HepG2 (cell line): ENCODE results near the gene NAP1L1. TPM values are rescaled to one million over a fixed set of nuclear protein-coding genes. Genes with fewer than 3 reads are reported as not detected.

Experiments
- ATAC-seq: fragments of 200-7000 bp; cut with Tn5 transposase; 3 replicates; pipeline ENCODE4 v1.9.1; 2020; ENCODE audit warnings: mild to moderate bottlenecking, moderate library complexity
- BruUV-seq: library from RNA; stranded (reverse); fragments of 400-500 nt; replicated peaks from 2 replicates; lab custom pipeline; 2021; lab: Mats Ljungman, UMichigan
- CTCF ChIA-PET: fragments of 300-600 bp; formaldehyde crosslinking; extraction: SDS; loops from one replicate; lab custom pipeline; 2021; ENCODE audit warnings: low total read pairs, inconsistent platforms, low intra/inter-chr PET ratio; lab: Yijun Ruan, JAX
- POLR2A ChIA-PET: fragments of 350-600 bp; sonication (Branson Sonifier 250); formaldehyde crosslinking; loops from one replicate; lab custom pipeline; 2020; ENCODE audit warnings: antibody characterized with exemption, inconsistent platforms; lab: Yijun Ruan, JAX
- DNase-seq: peaks from one replicate; pipeline ENCODE4 v3.0.0-alpha.2; 2015; ENCODE audit warnings: low spot score
- FAIRE-seq: peaks from 3 replicates; lab custom pipeline; 2011; peaks lifted over from hg19 to GRCh38; lab: Jason Lieb, UNC
- H2AFZ ChIP-seq: one replicate; pipeline ENCODE4 v1.6.1; 2011; ENCODE audit warnings: low read length, inconsistent platforms
- H3K27ac ChIP-seq: fragments of 300-600 bp; 3 replicates; pipeline ENCODE4 v1.8.0; 2011; ENCODE audit warnings: mixed run types, mild to moderate bottlenecking, mixed read lengths, low read length, inconsistent platforms; ENCODE audit not compliant: insufficient read depth; ENCODE audit errors: extremely low read length
- H3K27me3 ChIP-seq, 2 experiments: fragments of 200-600 bp in 1 of 2; 2 replicates in 1 of 2; 3 replicates in 1 of 2; pipeline versions ENCODE4 v1.6.0 to v1.8.0; 2011; ENCODE audit warnings: low read length in 2 of 2, mild to moderate bottlenecking in 2 of 2, moderate library complexity in 2 of 2, inconsistent platforms in 1 of 2; ENCODE audit not compliant: insufficient read depth in 2 of 2, control insufficient read depth in 1 of 2
- H3K36me3 ChIP-seq, 2 experiments: fragments of 200-600 bp in 1 of 2; replicated peaks in 1 of 2; 2 replicates in 1 of 2; 3 replicates in 1 of 2; pipeline versions ENCODE4 v1.5.1 to v1.8.0; 2011; ENCODE audit warnings: low read length in 2 of 2, inconsistent platforms in 1 of 2; ENCODE audit not compliant: insufficient read depth in 2 of 2, control insufficient read depth in 1 of 2
- H3K4me1 ChIP-seq: 2 replicates; pipeline ENCODE4 v1.5.1; 2012; ENCODE audit warnings: low read length, inconsistent platforms; ENCODE audit not compliant: insufficient read depth
- H3K4me2 ChIP-seq: 2 replicates; pipeline ENCODE4 v1.6.0; 2011; ENCODE audit warnings: low read depth, low read length, inconsistent platforms
- H3K4me3 ChIP-seq, 3 experiments: fragments of 200-600 bp in 1 of 3; sonication (generic), shearing (Covaris generic) in 1 of 3; replicated peaks in 1 of 3; 2 replicates each; pipeline ENCODE4 v1.5.1; 2011 to 2016; ENCODE audit warnings: low read length in 3 of 3, inconsistent platforms in 2 of 3, low read depth in 2 of 3, mild to moderate bottlenecking in 2 of 3, control low read depth in 1 of 3, mixed read lengths in 1 of 3; ENCODE audit not compliant: insufficient read depth in 1 of 3
- H3K79me2 ChIP-seq: one replicate; pipeline ENCODE4 v1.6.1; 2011; ENCODE audit warnings: low read length, inconsistent platforms; ENCODE audit not compliant: insufficient read depth
- H3K9ac ChIP-seq: 2 replicates; pipeline ENCODE4 v1.6.0; 2011; ENCODE audit warnings: mild to moderate bottlenecking, low read depth, low read length, inconsistent platforms; ENCODE audit not compliant: insufficient read depth
- H3K9me3 ChIP-seq: 2 replicates; pipeline ENCODE4 v1.5.1; 2012; ENCODE audit warnings: mild to moderate bottlenecking, low read length
- H4K20me1 ChIP-seq: 2 replicates; pipeline ENCODE4 v1.6.0; 2011; ENCODE audit warnings: inconsistent platforms, mild to moderate bottlenecking, low read length, moderate library complexity; ENCODE audit not compliant: insufficient read depth
- EED ChIP-seq: sonication (generic); formaldehyde crosslinking; IDR thresholded peaks from 2 replicates; pipeline ENCODE4 v1.5.0; 2020; ENCODE audit warnings: mild to moderate bottlenecking, missing genetic modification reagents
- NFE2L2 ChIP-seq: fragments of 150-350 bp; IDR thresholded peaks from 2 replicates; pipeline ENCODE4 v1.6.1; 2014; ENCODE audit warnings: low read length
- SP2 ChIP-seq: sonication (generic); formaldehyde crosslinking; IDR thresholded peaks from 2 replicates; pipeline ENCODE4 v1.5.1; 2020; ENCODE audit warnings: mild to moderate bottlenecking, missing genetic modification reagents
- ZNF704 ChIP-seq: sonication (generic); formaldehyde crosslinking; IDR thresholded peaks from 2 replicates; pipeline ENCODE4 v1.8.1; 2023; ENCODE audit warnings: mild to moderate bottlenecking, inconsistent platforms, moderate library complexity, missing genetic modification reagents, borderline replicate concordance
- WGBS: methylation state at CpG from one replicate; pipeline ENCODE4 v1.1.6; 2017; ENCODE audit warnings: low lambda C conversion rate; 5-methylcytosine and 5-hydroxymethylcytosine counted together
- in situ Hi-C: cut with HindIII; loops from 2 replicates; pipeline ENCODE4 v1.10.0; 2017; ENCODE audit warnings: low pct_unique_long_range_greater_than_20kb; ENCODE audit not compliant: extremely low pct_ligation_motif_present
- intact Hi-C: fragments of 100-400 bp; cut with micrococcal nuclease; formaldehyde crosslinking; loops from one replicate; pipeline ENCODE4 v1.10.0; 2022; ENCODE audit not compliant: unreplicated experiment
- polyA plus RNA-seq, 8 experiments: library from polyadenylated mRNA; depleted of rRNA in 3 of 8; stranded (reverse) in 7 of 8; unstranded in 1 of 8; fragments of >200 nt; fragmentation: Illumina TruSeq in 4 of 8; extraction: Trizol in 4 of 8; gene quantifications; 2 replicates each; pipeline versions ENCODE4 v1.2.1 to v1.2.3, GENCODE V29; 2011 to 2016; ENCODE audit warnings: low read depth in 4 of 8, missing spikeins in 1 of 8, mixed read lengths in 1 of 8; ENCODE audit not compliant: insufficient read depth in 1 of 8
- total RNA-seq, 5 experiments: library from RNA; depleted of rRNA; stranded (reverse); fragments of >200 nt; fragmentation: Illumina TruSeq; extraction: Trizol; gene quantifications; 2 replicates each; pipeline ENCODE4 v1.2.3, GENCODE V29; 2016; ENCODE audit warnings: low read depth in 1 of 5
- TF ChIP-seq, protein P1 (sequence below): sonication (generic); formaldehyde crosslinking; IDR thresholded peaks from 2 replicates; pipeline ENCODE4 v1.5.0; 2020; ENCODE audit warnings: mild to moderate bottlenecking, missing genetic modification reagents, moderate library complexity

The NAP1L1 gene
- total and polyA plus RNA-seq, 2 of the 13 experiments (the other 11 are each of a cell fraction or from before 2014, with no cell fraction given) = 207 to 309 TPM

DNA sequence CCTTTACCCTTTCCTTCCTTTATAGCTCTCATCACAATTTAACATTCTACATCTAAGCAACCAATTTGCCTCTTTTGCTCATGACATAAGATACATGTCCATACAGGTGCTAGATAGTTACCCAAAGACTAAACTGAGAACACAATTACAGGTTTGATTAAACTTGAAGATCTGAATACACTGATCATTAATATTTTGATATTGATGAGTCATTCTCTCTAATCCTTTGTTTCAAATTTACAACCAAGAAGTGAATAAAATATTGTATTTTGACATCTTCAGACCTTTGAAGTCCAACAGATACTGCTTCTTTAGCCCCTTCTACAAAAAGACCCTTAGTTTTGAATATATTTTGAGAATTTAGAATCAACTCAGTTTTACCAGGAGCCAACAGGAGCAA is 2.6 kb downstream of the NAP1L1 start:
- Histone ChIP-seq H3K4me3 (peak overlapping the region in 1 of 3 experiments; percentile 73; a peak in 2 of 6 replicates), H3K36me3 (no peaks in the 10 kb centered on the region), H4K20me1 (peaks cover 55% of the 10 kb centered on the region), H3K9me3 (no peaks in the 10 kb centered on the region), H3K27me3 (no peaks in the 10 kb centered on the region), H3K9ac (no peak overlapping the region), H3K4me2 (peak overlapping the region; percentile 87), H2AFZ (no peak overlapping the region), H3K79me2 (peaks cover 68% of the 10 kb centered on the region), H3K27ac (no peak overlapping the region), H3K4me1 (peaks cover 78% of the 10 kb centered on the region)
- DNase-seq = no peak
- POLR2A ChIA-PET = interaction anchor here (1.9 kb wide), 1 partner anchor 50 kb away, joined by 8 read pairs; the partner anchor contains the start of gene PHLDA1
- CTCF ChIA-PET = no interaction called here
- BruUV-seq = no TSS peak
- intact Hi-C loops (loop anchor here (5.0 to 10.0 kb wide), 2 partner anchors 75 to 383 kb away; no protein-coding TSS in a partner anchor), in situ Hi-C loops (no loop called here)
- FAIRE-seq = no peak
- no peak for ATAC-seq
- TF ChIP-seq NFE2L2 = peak; percentile 49
- no peak for TF ChIP-seq ZNF704 (CRISPR knock-in tag)
- TF ChIP-seq SP2 (CRISPR knock-in tag) = no peak

DNA sequence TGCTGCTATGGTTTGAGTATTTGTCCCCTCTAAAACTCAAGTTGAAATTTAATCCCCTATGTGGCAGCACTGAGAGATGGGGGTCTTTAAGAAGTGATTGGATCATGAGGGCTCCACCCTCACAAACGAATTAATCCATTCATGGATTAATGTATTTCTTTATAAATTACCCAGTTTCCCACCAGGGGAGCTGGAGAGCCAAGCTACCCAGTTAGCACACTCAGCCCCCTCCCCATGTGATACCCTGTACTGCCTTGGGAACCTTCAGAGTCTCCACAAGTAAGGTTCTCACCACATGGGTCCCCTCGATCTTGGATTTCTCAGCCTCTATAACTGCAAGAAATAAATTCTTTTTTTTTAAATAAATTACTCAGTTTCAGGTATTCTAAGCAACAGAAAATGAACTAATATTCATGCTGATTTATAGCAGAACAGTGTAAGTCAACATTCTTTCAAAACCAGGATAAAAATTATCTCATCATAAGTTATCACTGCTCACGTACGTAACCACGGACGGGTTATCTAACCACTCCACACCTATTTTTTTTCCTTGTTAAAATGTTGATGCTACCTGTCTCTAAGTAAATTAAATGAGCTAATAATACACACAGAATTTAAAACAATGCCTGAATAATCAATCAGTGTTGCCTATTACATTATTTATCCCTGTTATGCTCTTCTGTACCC is 3.6 kb downstream of the NAP1L1 start:
- no peaks in the 10 kb centered on the region for H3K9me3 ChIP-seq
- H3K9ac ChIP-seq = no peak overlapping the region
- ATAC-seq (no peak), DNase-seq (peak; percentile 4), FAIRE-seq (no peak)
- peak overlapping the region; percentile 87 for H3K4me2 ChIP-seq
- no peak overlapping the region for H3K4me3 ChIP-seq
- WGBS = 84% methylated on average over 6 of the region's 6 CpGs
- H3K27ac ChIP-seq = no peak overlapping the region
- peaks cover 74% of the 10 kb centered on the region for H3K4me1 ChIP-seq
- intact Hi-C loops (loop anchor here (5.0 to 10.0 kb wide), 2 partner anchors 76 to 384 kb away; no protein-coding TSS in a partner anchor), in situ Hi-C loops (no loop called here)
- H2AFZ ChIP-seq = no peak overlapping the region
- no peaks in the 10 kb centered on the region for H3K36me3 ChIP-seq
- BruUV-seq = no TSS peak
- H3K27me3 ChIP-seq = no peaks in the 10 kb centered on the region
- ChIA-PET CTCF (no interaction called here), POLR2A (interaction anchor here (1.9 kb wide), 1 partner anchor 49 kb away, joined by 8 read pairs; the partner anchor contains the start of gene PHLDA1)
- peaks cover 59% of the 10 kb centered on the region for H4K20me1 ChIP-seq
- TF ChIP-seq, protein P1, sequence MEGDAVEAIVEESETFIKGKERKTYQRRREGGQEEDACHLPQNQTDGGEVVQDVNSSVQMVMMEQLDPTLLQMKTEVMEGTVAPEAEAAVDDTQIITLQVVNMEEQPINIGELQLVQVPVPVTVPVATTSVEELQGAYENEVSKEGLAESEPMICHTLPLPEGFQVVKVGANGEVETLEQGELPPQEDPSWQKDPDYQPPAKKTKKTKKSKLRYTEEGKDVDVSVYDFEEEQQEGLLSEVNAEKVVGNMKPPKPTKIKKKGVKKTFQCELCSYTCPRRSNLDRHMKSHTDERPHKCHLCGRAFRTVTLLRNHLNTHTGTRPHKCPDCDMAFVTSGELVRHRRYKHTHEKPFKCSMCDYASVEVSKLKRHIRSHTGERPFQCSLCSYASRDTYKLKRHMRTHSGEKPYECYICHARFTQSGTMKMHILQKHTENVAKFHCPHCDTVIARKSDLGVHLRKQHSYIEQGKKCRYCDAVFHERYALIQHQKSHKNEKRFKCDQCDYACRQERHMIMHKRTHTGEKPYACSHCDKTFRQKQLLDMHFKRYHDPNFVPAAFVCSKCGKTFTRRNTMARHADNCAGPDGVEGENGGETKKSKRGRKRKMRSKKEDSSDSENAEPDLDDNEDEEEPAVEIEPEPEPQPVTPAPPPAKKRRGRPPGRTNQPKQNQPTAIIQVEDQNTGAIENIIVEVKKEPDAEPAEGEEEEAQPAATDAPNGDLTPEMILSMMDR (CRISPR knock-in tag) = 0 out of 2 replicates have a peak, but pooled peaks have one; percentile 5
- TF ChIP-seq EED (CRISPR knock-in tag) = no peak
- peaks cover 78% of the 10 kb centered on the region for H3K79me2 ChIP-seq
